GM06990 (cell line): ENCODE data around the gene C9orf85.

Experiments
- DNase-seq: peaks from one replicate; pipeline ENCODE4 v3.0.0-alpha.2; 2011; ENCODE audit not compliant: insufficient read length; ENCODE audit errors: extremely low read depth
- H3K27me3 ChIP-seq: replicated peaks from 2 replicates; pipeline ENCODE4 v1.6.0; 2011; ENCODE audit warnings: low read length; ENCODE audit not compliant: control insufficient read depth, insufficient read depth
- H3K36me3 ChIP-seq: 2 replicates; pipeline ENCODE4 v1.5.1; 2011; ENCODE audit warnings: low read length; ENCODE audit not compliant: control insufficient read depth, insufficient read depth
- H3K4me3 ChIP-seq: replicated peaks from 2 replicates; pipeline ENCODE4 v1.5.1; 2011; ENCODE audit warnings: low read depth, mild to moderate bottlenecking, control low read depth, low read length
- TF ChIP-seq, protein P1 (sequence below): IDR thresholded peaks from 2 replicates; pipeline ENCODE4 v1.5.1; 2011; ENCODE audit warnings: low read length, control low read depth, mild to moderate bottlenecking, inconsistent platforms; ENCODE audit not compliant: insufficient read depth, poor library complexity, severe bottlenecking

C9orf85 gene

DNA sequence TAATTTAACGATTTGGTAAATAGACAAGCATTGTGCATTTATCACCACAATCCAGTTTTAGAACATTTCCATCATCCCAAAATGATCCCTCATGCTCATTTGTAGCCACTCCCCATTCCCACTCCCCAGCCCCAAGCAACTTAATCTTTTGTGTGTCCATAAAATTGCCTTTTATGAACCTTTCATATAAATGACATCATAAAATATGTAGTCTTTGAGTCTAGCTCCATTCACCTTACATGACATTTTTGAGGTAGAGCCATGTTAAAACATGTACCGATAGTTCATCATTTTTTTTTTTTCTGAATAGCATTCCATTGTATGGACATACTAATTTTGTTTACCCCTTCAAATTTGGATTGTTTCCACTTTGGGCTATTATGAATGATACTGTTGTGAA is 70.5 kb downstream of the C9orf85 start:
- H3K36me3 ChIP-seq: no peaks in the 10 kb centered on the region
- H3K27me3 ChIP-seq: no peaks in the 10 kb centered on the region
- H3K4me3 ChIP-seq: no peak overlapping the region
- DNase-seq: no peak
- TF ChIP-seq, protein P1, sequence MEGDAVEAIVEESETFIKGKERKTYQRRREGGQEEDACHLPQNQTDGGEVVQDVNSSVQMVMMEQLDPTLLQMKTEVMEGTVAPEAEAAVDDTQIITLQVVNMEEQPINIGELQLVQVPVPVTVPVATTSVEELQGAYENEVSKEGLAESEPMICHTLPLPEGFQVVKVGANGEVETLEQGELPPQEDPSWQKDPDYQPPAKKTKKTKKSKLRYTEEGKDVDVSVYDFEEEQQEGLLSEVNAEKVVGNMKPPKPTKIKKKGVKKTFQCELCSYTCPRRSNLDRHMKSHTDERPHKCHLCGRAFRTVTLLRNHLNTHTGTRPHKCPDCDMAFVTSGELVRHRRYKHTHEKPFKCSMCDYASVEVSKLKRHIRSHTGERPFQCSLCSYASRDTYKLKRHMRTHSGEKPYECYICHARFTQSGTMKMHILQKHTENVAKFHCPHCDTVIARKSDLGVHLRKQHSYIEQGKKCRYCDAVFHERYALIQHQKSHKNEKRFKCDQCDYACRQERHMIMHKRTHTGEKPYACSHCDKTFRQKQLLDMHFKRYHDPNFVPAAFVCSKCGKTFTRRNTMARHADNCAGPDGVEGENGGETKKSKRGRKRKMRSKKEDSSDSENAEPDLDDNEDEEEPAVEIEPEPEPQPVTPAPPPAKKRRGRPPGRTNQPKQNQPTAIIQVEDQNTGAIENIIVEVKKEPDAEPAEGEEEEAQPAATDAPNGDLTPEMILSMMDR: no peak

DNA sequence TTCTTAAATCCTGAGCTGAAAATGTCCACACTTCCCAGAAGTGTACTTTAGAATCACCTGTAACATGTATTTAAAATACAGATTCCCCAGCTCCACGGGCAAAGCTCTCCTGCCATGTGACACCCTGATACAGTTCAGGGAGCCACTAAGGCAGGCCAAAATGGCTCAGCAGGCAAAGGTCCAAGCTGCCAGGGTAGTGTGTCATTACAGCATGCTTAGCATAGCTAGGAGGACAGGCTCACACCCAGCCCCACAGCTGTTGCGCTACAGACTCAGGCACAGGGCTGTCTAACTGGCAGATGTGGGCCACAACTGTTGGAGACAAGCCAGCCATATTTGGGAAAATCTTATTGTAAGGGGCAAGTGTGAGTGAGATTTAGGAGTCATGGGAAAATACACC is 73.0 kb downstream of the C9orf85 start:
- no peak overlapping the region for H3K4me3 ChIP-seq
- no peaks in the 10 kb centered on the region for H3K36me3 ChIP-seq
- no peaks in the 10 kb centered on the region for H3K27me3 ChIP-seq
- TF ChIP-seq, protein P1: no peak
- DNase-seq: no peak

DNA sequence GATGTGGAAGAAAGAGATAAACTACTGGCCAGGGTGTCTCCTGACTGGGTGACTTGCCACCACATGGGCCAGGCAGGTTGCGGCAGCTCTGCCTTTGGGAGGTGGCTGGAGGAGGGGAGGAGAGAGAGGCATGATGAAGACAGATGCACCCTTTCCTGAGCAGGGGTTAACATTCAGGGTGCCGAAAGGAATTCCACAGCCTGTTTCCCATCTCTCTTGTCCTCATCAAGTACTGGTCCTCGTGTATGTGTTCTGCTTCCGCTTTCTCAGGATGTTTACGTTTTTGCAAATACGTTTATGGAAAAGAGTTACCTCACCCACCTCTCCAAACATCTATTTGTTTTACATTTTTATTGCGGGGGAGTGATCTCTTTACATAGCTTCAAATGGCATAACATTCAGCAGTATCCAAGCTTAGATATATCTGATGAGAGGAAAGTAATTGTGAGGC is 73.4 kb downstream of the C9orf85 start:
- DNase-seq: no peak
- Histone ChIP-seq H3K27me3 (no peaks in the 10 kb centered on the region), H3K4me3 (no peak overlapping the region), H3K36me3 (no peaks in the 10 kb centered on the region)
- TF ChIP-seq, protein P1: no peak

DNA sequence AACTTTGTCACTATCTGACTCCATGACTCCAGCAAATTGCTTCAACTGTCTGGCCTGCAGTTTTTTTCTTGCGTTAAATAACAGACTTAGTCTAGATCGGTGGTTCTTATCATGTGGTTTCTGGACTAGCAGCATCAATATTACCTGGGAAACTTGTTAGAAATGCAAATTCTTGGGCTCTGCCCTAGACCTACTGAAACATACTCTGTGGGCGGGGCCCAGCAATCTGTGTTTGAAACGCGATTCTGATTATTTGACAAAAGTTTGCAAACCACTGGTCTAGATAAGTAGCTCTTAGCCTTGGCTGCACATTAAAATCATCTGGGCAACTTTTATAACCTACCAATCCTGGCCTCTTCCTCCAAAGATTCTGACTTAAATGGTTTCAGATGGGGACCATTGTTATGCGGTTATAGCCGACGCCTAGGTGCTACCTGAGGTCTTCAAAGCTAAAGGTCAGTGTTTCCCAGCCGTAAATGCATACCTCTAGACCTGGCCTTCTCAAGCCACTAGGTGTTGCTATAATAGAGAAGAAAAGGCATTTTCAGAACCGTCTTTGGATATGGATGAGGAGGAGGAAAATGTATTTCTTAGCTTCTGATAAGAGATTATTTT is 74.0 kb downstream of the C9orf85 start:
- Histone ChIP-seq H3K36me3 (no peaks in the 10 kb centered on the region), H3K27me3 (no peaks in the 10 kb centered on the region), H3K4me3 (no peak overlapping the region)
- TF ChIP-seq, protein P1: no peak
- no peak for DNase-seq

DNA sequence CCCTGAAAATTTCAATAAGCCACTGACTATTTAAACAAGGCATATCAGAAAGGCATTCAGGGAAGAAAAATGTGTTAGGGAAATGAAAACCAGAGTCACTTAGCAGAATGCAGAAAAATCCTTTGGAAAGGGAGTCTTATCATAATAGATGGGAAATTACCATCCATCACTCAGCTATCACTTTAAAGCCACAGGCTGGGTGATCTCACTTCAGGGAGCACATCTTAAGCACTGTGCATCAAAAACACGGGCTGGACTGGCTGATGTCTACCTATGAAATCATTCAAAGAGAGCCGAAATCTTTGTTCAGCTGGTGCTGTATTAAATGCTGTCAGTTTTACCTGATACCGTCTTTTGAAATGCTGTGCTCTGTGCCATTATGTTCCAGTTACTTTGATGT is 75.5 kb downstream of the C9orf85 start:
- H3K36me3 ChIP-seq: no peaks in the 10 kb centered on the region
- no peaks in the 10 kb centered on the region for H3K27me3 ChIP-seq
- TF ChIP-seq, protein P1: no peak
- H3K4me3 ChIP-seq: no peak overlapping the region
- DNase-seq: no peak
